Midbrain (tissue), 1 donor: ENCODE measurements around the gene SPATA25.
A peak's percentile ranks its signal among the peaks of the same experiment; 100 is the strongest.
"Not testable (repeated sequence)": the region's sequence is repeated elsewhere in the genome, so short reads cannot be mapped to it uniquely, and the experiment has no call there.

Source experiments
- DNase-seq: peaks from one replicate; lab custom pipeline; 2025; lab: John Stamatoyannopoulos, UW

Gene SPATA25

GRCh38 chr20:45893831-45894230 is 6.4 kb upstream of the SPATA25 start:
- no peak for DNase-seq

- DNase-seq = no peak
Measured at GRCh38 chr20:45892828-45893500, 5.5 kb upstream of the SPATA25 start.

GRCh38 chr20:45892049-45892825 is 4.8 kb upstream of the SPATA25 start:
- no peak for DNase-seq

GRCh38 chr20:45890985-45891983 is 3.9 kb upstream of the SPATA25 start, which contains the start of the genes CTSA and NEURL2:
TSS of gene CTSA (plus strand) at chr20:45891335. CDS start at chr20:45891569, 234 bp downstream.
TSS of gene NEURL2 (minus strand) at chr20:45891208. CDS start at chr20:45890991, 217 bp downstream.
- DNase-seq = peak; percentile 91

- peak; percentile 58 for DNase-seq
Measured at GRCh38 chr20:45890077-45890984, 2.9 kb upstream of the SPATA25 start.

GRCh38 chr20:45888681-45889080 is 1.3 kb upstream of the SPATA25 start:
- DNase-seq = no peak

GRCh38 chr20:45886590-45887345 is 654 bp downstream of the SPATA25 start:
- DNase-seq = no peak

- no peak for DNase-seq
Measured at GRCh38 chr20:45883100-45883469, 4.3 kb downstream of the SPATA25 start.

- DNase-seq = no peak
Measured at GRCh38 chr20:45882469-45883099, 4.8 kb downstream of the SPATA25 start.

GRCh38 chr20:45880988-45881788 is 6.2 kb downstream of the SPATA25 start, which contains the start of gene ZSWIM1:
TSS of gene ZSWIM1 (plus strand) at chr20:45881227. CDS start at chr20:45882593, 1,366 bp downstream.
- DNase-seq = peak; percentile 99

GRCh38 chr20:45878076-45878761 is 9.2 kb downstream of the SPATA25 start:
- DNase-seq = no peak

- no peak for DNase-seq
Measured at GRCh38 chr20:45874576-45874975, 12.8 kb downstream of the SPATA25 start.

- not testable (repeated sequence) for DNase-seq
Measured at GRCh38 chr20:45874104-45874481, 13.3 kb downstream of the SPATA25 start.

GRCh38 chr20:45873409-45874103 is 13.9 kb downstream of the SPATA25 start:
- no peak for DNase-seq

GRCh38 chr20:45872626-45873025 is 14.8 kb downstream of the SPATA25 start:
- no peak for DNase-seq

- DNase-seq = no peak
Measured at GRCh38 chr20:45867819-45868176, 19.6 kb downstream of the SPATA25 start.

GRCh38 chr20:45867136-45867818 is 20.1 kb downstream of the SPATA25 start:
- no peak for DNase-seq
